Thoracic aorta (tissue), 2 donors: Measurements from ENCODE around the gene SMOC2. TPM values are rescaled to one million over a fixed set of nuclear protein-coding genes. Genes with fewer than 3 reads are reported as not detected.

ENCODE experiments used
- ATAC-seq: fragments of 150-250 bp; one replicate; pipeline ENCODE4 v1.8.0; 2017; ENCODE audit warnings: low read depth; ENCODE audit not compliant: insufficient number of reproducible peaks, low FRiP score
- DNase-seq: peaks from one replicate; pipeline ENCODE4 v3.0.0-alpha.2; 2020; ENCODE audit warnings: low spot score
- H3K27ac ChIP-seq, 2 donors: fragments of 200-600 bp; sonication (generic); 1 replicate in 1 of 2; 2 replicates in 1 of 2; pipeline ENCODE4 v1.5.1; 2016; ENCODE audit warnings: mild to moderate bottlenecking in 2 of 2, moderate library complexity in 2 of 2
- H3K27me3 ChIP-seq: fragments of 200-600 bp; sonication (generic); replicated peaks from 2 replicates; pipeline ENCODE4 v1.6.0; 2016; ENCODE audit warnings: mild to moderate bottlenecking; ENCODE audit not compliant: insufficient read depth
- H3K36me3 ChIP-seq: fragments of 200-600 bp; sonication (generic); one replicate; pipeline ENCODE4 v1.5.1; 2016
- H3K4me1 ChIP-seq, 2 donors: fragments of 200-600 bp; sonication (generic); 1 replicate in 1 of 2; 2 replicates in 1 of 2; pipeline versions ENCODE4 v1.5.1 to v1.6.0; 2016; ENCODE audit warnings: low read depth in 2 of 2, mild to moderate bottlenecking in 1 of 2; ENCODE audit not compliant: control insufficient read depth in 1 of 2
- H3K4me3 ChIP-seq: fragments of 200-600 bp; sonication (generic); 2 replicates; pipeline ENCODE4 v1.5.1; 2016; ENCODE audit warnings: mild to moderate bottlenecking
- H3K9me3 ChIP-seq: fragments of 200-600 bp; sonication (generic); 2 replicates; pipeline ENCODE4 v1.5.1; 2016
- total RNA-seq, 2 donors: library from RNA; depleted of rRNA; stranded (reverse); fragments of >200 nt; gene quantifications; one replicate each; pipeline versions ENCODE4 v1.1.0 to v1.2.3, GENCODE V29; 2016
- TF ChIP-seq, protein P1 (sequence below): fragments of 200-600 bp; sonication (generic); IDR thresholded peaks from one replicate; pipeline ENCODE4 v1.5.1; 2019; ENCODE audit warnings: antibody characterized with exemption

The SMOC2 gene
- total RNA-seq, 2 donors from 2014 or later, result 334 to 424 TPM

DNA sequence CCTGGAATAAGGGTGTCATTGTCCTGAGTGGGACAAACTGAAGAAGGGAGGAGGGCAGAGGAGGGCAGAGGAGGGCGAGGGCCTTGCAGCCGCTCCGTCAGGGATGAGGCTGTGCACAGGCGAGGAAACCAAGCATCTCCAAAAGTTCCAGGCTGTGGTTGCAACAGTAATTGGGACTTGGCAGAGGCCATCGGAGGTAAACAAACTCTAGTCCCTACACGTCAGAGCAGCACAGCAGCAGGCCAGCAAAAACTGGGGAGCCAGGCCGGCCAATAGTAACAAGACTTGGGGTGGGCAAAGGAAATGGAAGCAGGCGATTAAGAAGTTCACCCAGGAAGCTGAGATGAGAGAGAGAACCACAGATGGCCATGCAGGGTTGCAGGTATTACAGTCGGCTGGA is 142.8 kb downstream of the SMOC2 start:
- Histone ChIP-seq H3K9me3 (no peaks in the 10 kb centered on the region), H3K4me3 (no peak overlapping the region), H3K4me1 (peaks cover 17 to 47% of the 10 kb centered on the region in 2 donors), H3K27ac (peak overlapping the region; percentile 66 to 70), H3K36me3 (no peaks in the 10 kb centered on the region), H3K27me3 (no peaks in the 10 kb centered on the region)
- TF ChIP-seq, protein P1, sequence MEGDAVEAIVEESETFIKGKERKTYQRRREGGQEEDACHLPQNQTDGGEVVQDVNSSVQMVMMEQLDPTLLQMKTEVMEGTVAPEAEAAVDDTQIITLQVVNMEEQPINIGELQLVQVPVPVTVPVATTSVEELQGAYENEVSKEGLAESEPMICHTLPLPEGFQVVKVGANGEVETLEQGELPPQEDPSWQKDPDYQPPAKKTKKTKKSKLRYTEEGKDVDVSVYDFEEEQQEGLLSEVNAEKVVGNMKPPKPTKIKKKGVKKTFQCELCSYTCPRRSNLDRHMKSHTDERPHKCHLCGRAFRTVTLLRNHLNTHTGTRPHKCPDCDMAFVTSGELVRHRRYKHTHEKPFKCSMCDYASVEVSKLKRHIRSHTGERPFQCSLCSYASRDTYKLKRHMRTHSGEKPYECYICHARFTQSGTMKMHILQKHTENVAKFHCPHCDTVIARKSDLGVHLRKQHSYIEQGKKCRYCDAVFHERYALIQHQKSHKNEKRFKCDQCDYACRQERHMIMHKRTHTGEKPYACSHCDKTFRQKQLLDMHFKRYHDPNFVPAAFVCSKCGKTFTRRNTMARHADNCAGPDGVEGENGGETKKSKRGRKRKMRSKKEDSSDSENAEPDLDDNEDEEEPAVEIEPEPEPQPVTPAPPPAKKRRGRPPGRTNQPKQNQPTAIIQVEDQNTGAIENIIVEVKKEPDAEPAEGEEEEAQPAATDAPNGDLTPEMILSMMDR, result no peak
- peak; percentile 48 for ATAC-seq
- DNase-seq, result no peak

DNA sequence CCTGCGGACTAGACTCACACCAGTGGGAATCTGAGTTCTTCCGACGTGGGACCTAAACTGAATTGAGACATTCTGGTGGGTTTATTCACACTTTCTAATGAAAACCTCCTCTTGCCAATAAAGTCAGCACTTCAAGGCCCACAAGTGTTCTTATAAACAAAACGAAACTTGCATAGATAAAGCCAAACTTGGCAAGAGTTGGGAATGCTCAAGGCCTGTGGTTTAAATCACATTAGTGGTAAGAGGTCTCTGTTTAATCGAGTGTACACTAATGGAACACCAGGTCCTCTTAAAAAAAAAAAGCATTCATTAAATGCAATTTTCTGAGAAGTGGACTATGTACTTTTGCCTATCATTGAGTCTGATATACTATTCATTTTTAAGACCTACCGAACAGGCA is 143.3 kb downstream of the SMOC2 start:
- Histone ChIP-seq H3K4me1 (peaks cover 13 to 47% of the 10 kb centered on the region in 2 donors), H3K27ac (peak overlapping the region; percentile 66 to 70), H3K27me3 (no peaks in the 10 kb centered on the region), H3K36me3 (no peaks in the 10 kb centered on the region), H3K9me3 (no peaks in the 10 kb centered on the region), H3K4me3 (no peak overlapping the region)
- no peak for DNase-seq
- no peak for ATAC-seq
- TF ChIP-seq, protein P1, result no peak

GRCh38 chr6:168584671-168585070 is 143.7 kb downstream of the SMOC2 start:
- ATAC-seq (no peak), DNase-seq (no peak)
- Histone ChIP-seq H3K27ac (peak overlapping the region; percentile 66 to 70), H3K9me3 (no peaks in the 10 kb centered on the region), H3K4me3 (no peak overlapping the region), H3K36me3 (no peaks in the 10 kb centered on the region), H3K4me1 (peaks cover 9 to 44% of the 10 kb centered on the region in 2 donors), H3K27me3 (no peaks in the 10 kb centered on the region)
- TF ChIP-seq, protein P1, result no peak

DNA sequence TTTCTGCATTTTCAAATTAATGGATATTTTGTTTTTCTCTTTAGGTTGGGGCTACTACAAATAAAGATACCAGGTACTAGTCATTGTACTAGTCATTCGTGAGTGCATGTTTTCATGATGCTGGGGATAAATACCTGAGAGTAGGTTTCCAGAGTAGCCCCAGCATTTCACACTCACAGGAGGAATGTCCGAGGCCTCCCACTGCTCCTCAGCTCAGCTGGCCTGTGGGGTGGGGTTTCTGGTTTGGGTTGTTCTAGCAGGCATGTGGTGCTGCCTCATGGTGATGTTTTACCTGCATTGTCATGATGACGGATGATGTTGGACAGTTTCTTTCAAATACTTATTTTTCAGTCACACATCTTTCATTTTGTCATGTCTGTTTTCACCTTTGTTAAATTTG is 144.5 kb downstream of the SMOC2 start:
- Histone ChIP-seq H3K9me3 (no peaks in the 10 kb centered on the region), H3K36me3 (no peaks in the 10 kb centered on the region), H3K27me3 (no peaks in the 10 kb centered on the region), H3K4me3 (no peak overlapping the region), H3K4me1 (peaks cover 9 to 41% of the 10 kb centered on the region in 2 donors), H3K27ac (no peak overlapping the region)
- DNase-seq (no peak), ATAC-seq (no peak)
- TF ChIP-seq, protein P1, result no peak

GRCh38 chr6:168589275-168589674 is 148.3 kb downstream of the SMOC2 start:
- ATAC-seq (no peak), DNase-seq (no peak)
- Histone ChIP-seq H3K4me1 (peaks cover under 1 to 30% of the 10 kb centered on the region in 2 donors), H3K27me3 (no peaks in the 10 kb centered on the region), H3K9me3 (no peaks in the 10 kb centered on the region), H3K27ac (no peak overlapping the region), H3K36me3 (no peaks in the 10 kb centered on the region), H3K4me3 (no peak overlapping the region)
- TF ChIP-seq, protein P1, result no peak
